Endothelial cell of umbilical vein (primary cell): ENCODE measurements around the gene P2RY11. TPM values are rescaled to one million over a fixed set of nuclear protein-coding genes. Genes with fewer than 3 reads are reported as not detected.

ENCODE experiments used
- BruUV-seq: library from RNA; stranded (reverse); fragments of 400-500 nt; replicated peaks from 2 replicates; lab custom pipeline; 2021; lab: Mats Ljungman, UMichigan
- CTCF ChIA-PET: fragments of 300-600, 350-600 bp; sonication (Branson Sonifier 250); formaldehyde crosslinking; loops from one replicate; lab custom pipeline; 2021; ENCODE audit warnings: antibody characterized with exemption, inconsistent platforms; lab: Charles Lee
- POLR2A ChIA-PET: fragments of 300-600, 350-600 bp; sonication (Branson Sonifier 250); formaldehyde crosslinking; loops from one replicate; lab custom pipeline; 2021; ENCODE audit warnings: antibody characterized with exemption, inconsistent platforms; lab: Charles Lee
- DNase-seq: peaks from one replicate; pipeline ENCODE4 v3.0.0-alpha.2; 2011; ENCODE audit warnings: low read depth, low spot score
- FAIRE-seq: peaks from 2 replicates; lab custom pipeline; 2011; peaks lifted over from hg19 to GRCh38; lab: Jason Lieb, UNC
- H2AFZ ChIP-seq: 2 replicates; pipeline ENCODE4 v1.6.0; 2012; ENCODE audit warnings: low read depth, low read length, control low read depth, inconsistent platforms
- H3K27ac ChIP-seq: 2 replicates; pipeline ENCODE4 v1.5.1; 2011; ENCODE audit warnings: low read depth, mild to moderate bottlenecking, control low read depth, low read length, moderate library complexity; ENCODE audit not compliant: insufficient read depth
- H3K27me3 ChIP-seq, 2 experiments: 2 replicates each; pipeline versions ENCODE4 v1.6.0 to v1.6.1; 2011; ENCODE audit warnings: low read length in 2 of 2, mixed read lengths in 1 of 2; ENCODE audit not compliant: control insufficient read depth in 2 of 2, insufficient read depth in 2 of 2
- H3K36me3 ChIP-seq, 2 experiments: 2 replicates in 1 of 2; 3 replicates in 1 of 2; pipeline ENCODE4 v1.5.1; 2011; ENCODE audit warnings: low read length in 2 of 2, mild to moderate bottlenecking in 1 of 2, moderate library complexity in 1 of 2; ENCODE audit not compliant: control insufficient read depth in 2 of 2, insufficient read depth in 2 of 2; ENCODE audit errors: extremely low read depth in 1 of 2
- H3K4me1 ChIP-seq: 3 replicates; pipeline ENCODE4 v1.5.1; 2011; ENCODE audit warnings: mild to moderate bottlenecking, low read length; ENCODE audit not compliant: control insufficient read depth, insufficient read depth; ENCODE audit errors: extremely low read depth
- H3K4me2 ChIP-seq: 2 replicates; pipeline ENCODE4 v1.6.1; 2011; ENCODE audit warnings: low read length, control low read depth, mixed read lengths; ENCODE audit not compliant: insufficient read depth
- H3K4me3 ChIP-seq, 3 experiments: fragments of 200-600 bp in 1 of 3; sonication (generic), shearing (Covaris generic) in 1 of 3; replicated peaks in 1 of 3; 2 replicates each; pipeline ENCODE4 v1.5.1; 2011 to 2016; ENCODE audit warnings: control low read depth in 3 of 3, low read length in 3 of 3, mild to moderate bottlenecking in 2 of 3, inconsistent platforms in 1 of 3, low read depth in 1 of 3, moderate library complexity in 1 of 3; ENCODE audit not compliant: insufficient read depth in 1 of 3
- H3K79me2 ChIP-seq: 2 replicates; pipeline ENCODE4 v1.6.0; 2012; ENCODE audit warnings: low read length, inconsistent platforms; ENCODE audit not compliant: control insufficient read depth, insufficient read depth
- H3K9ac ChIP-seq: replicated peaks from 2 replicates; pipeline ENCODE3; 2011; ENCODE audit warnings: low read length, control low read depth; ENCODE audit not compliant: insufficient read depth; ENCODE audit errors: extremely low read depth
- H3K9me1 ChIP-seq: replicated peaks from 3 replicates; pipeline ENCODE4 v1.6.0; 2011; ENCODE audit warnings: mild to moderate bottlenecking, low read length; ENCODE audit not compliant: control insufficient read depth, insufficient read depth; ENCODE audit errors: extremely low read depth
- H3K9me3 ChIP-seq: replicated peaks from 2 replicates; pipeline ENCODE4 v1.5.1; 2012; ENCODE audit warnings: low read length, inconsistent platforms; ENCODE audit not compliant: control insufficient read depth, insufficient read depth
- H4K20me1 ChIP-seq: replicated peaks from 2 replicates; pipeline ENCODE3; 2011; ENCODE audit warnings: mild to moderate bottlenecking, low read length; ENCODE audit not compliant: control insufficient read depth, insufficient read depth; ENCODE audit errors: extremely low read depth
- EZH2 ChIP-seq: IDR thresholded peaks from 2 replicates; pipeline ENCODE4 v1.6.1; 2012; ENCODE audit warnings: borderline replicate concordance, low read depth, mild to moderate bottlenecking, moderate library complexity, low read length, inconsistent platforms; ENCODE audit not compliant: severe bottlenecking
- FOS ChIP-seq: IDR thresholded peaks from 2 replicates; pipeline ENCODE4 v1.6.1; 2011; ENCODE audit warnings: mild to moderate bottlenecking, low read length, moderate library complexity, borderline replicate concordance; ENCODE audit not compliant: insufficient read depth
- GATA2 ChIP-seq: IDR thresholded peaks from 2 replicates; pipeline ENCODE4 v1.7.0; 2011; ENCODE audit warnings: low read depth, mild to moderate bottlenecking, moderate library complexity, mixed read lengths, low read length; ENCODE audit not compliant: insufficient read length, insufficient read depth
- JUN ChIP-seq: IDR thresholded peaks from 2 replicates; pipeline ENCODE4 v1.6.1; 2011; ENCODE audit warnings: borderline replicate concordance, low read depth; ENCODE audit not compliant: insufficient read length, insufficient read depth
- MYC ChIP-seq: IDR thresholded peaks from one replicate; pipeline ENCODE4 v1.6.1; 2011; ENCODE audit warnings: mild to moderate bottlenecking, low read depth, low read length
- POLR2A ChIP-seq: IDR thresholded peaks from 2 replicates; pipeline ENCODE4 v1.6.1; 2012; ENCODE audit warnings: low read depth, mild to moderate bottlenecking, control low read depth, low read length
- POLR2AphosphoS5 ChIP-seq: IDR thresholded peaks from 2 replicates; pipeline ENCODE4 v1.6.1; 2012; ENCODE audit warnings: low read depth, mild to moderate bottlenecking, control low read depth, low read length, moderate library complexity; ENCODE audit not compliant: insufficient read depth
- dilution Hi-C: fragments of 300-500 bp; cut with MboI; formaldehyde crosslinking; loops from one replicate; pipeline ENCODE4 v1.15.0; 2019; ENCODE audit warnings: low sequenced_read_pairs; ENCODE audit not compliant: extremely low pct_ligation_motif_present
- intact Hi-C: fragments of 100-400 bp; cut with micrococcal nuclease; formaldehyde crosslinking; loops from one replicate; pipeline ENCODE4 v1.10.0; 2022
- polyA plus RNA-seq, 4 experiments: library from polyadenylated mRNA; depleted of rRNA in 3 of 4; stranded (reverse) in 3 of 4; unstranded in 1 of 4; fragments of >200 nt; gene quantifications; 2 replicates each; pipeline versions ENCODE4 v1.2.1 to v1.2.3, GENCODE V29; 2011 to 2012; ENCODE audit warnings: missing spikeins in 1 of 4
- small RNA-seq: library from RNA; depleted of rRNA; stranded (forward); fragments of <200 nt; gene quantifications from one replicate; pipeline ENCODE3, GENCODE V24; 2012; ENCODE audit warnings: low replicate concordance, low read depth; ENCODE audit not compliant: insufficient read depth, insufficient read length
- total RNA-seq: library from RNA; stranded (reverse); gene quantifications from 2 replicates; pipeline ENCODE4 v1.2.3, GENCODE V29; 2021
- TF ChIP-seq, protein P1 (sequence below): IDR thresholded peaks from 2 replicates; pipeline ENCODE4 v1.6.1; 2011; ENCODE audit not compliant: insufficient read depth, insufficient read length
- TF ChIP-seq, protein P2 (sequence below), 2 donors: IDR thresholded peaks; 1 replicate in 1 of 2; 2 replicates in 1 of 2; pipeline ENCODE4 v1.5.1; 2011; ENCODE audit warnings: low read length in 2 of 2, mild to moderate bottlenecking in 2 of 2, moderate library complexity in 2 of 2, control low read depth in 1 of 2, inconsistent platforms in 1 of 2, low read depth in 1 of 2; ENCODE audit not compliant: insufficient read depth in 1 of 2; ENCODE audit errors: extremely low read depth in 1 of 2

P2RY11 gene
- total and polyA plus RNA-seq, 2 donors (not counting 3 experiments of a cell fraction or from before 2014, with no cell fraction given) = 3.6 to 14.6 TPM

DNA sequence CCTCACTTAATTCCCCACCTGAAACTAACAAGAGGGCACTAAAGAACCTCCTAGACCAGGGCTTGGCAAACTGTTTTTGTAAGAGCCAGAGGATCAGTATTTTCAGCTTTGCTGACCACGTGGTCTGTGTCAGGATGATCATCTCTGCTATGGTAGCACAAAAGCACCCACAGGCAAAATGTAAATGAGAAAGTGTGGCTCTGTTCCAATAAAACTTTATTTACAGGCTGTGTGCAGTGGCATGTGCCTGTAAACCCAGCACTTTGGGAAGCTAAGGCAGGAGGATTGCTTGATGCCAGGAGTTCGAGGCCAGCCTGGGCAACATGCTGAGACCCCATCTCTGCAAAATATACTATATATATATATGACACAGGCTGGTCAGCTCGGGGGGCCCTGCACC, 52.0 kb downstream of the P2RY11 start:
- no peak for DNase-seq
- Histone ChIP-seq H4K20me1 (no peaks in the 10 kb centered on the region), H3K79me2 (no peaks in the 10 kb centered on the region), H3K27me3 (no peaks in the 10 kb centered on the region), H3K9me1 (no peaks in the 10 kb centered on the region), H3K36me3 (peaks cover 13 to 39% of the 10 kb centered on the region in 2 experiments), H3K27ac (no peak overlapping the region), H3K4me1 (no peaks in the 10 kb centered on the region), H3K4me2 (no peak overlapping the region), H3K4me3 (no peak overlapping the region), H3K9ac (no peak overlapping the region), H2AFZ (no peak overlapping the region), H3K9me3 (no peaks in the 10 kb centered on the region)
- intact Hi-C loops = no loop called here
- dilution Hi-C loops = no loop called here
- CTCF ChIA-PET = interaction anchor here (0.7 to 1.2 kb wide), 2 partner anchors 86 to 106 kb away, joined by 3 to 5 read pairs; no protein-coding TSS in a partner anchor
- no peak for FAIRE-seq
- BruUV-seq = no TSS peak
- TF ChIP-seq POLR2A (no peak), MYC (no peak), POLR2AphosphoS5 (no peak), GATA2 (no peak), JUN (no peak), FOS (no peak), EZH2 (no peak)
- TF ChIP-seq, protein P1, sequence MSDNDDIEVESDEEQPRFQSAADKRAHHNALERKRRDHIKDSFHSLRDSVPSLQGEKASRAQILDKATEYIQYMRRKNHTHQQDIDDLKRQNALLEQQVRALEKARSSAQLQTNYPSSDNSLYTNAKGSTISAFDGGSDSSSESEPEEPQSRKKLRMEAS = no peak
- TF ChIP-seq, protein P2, sequence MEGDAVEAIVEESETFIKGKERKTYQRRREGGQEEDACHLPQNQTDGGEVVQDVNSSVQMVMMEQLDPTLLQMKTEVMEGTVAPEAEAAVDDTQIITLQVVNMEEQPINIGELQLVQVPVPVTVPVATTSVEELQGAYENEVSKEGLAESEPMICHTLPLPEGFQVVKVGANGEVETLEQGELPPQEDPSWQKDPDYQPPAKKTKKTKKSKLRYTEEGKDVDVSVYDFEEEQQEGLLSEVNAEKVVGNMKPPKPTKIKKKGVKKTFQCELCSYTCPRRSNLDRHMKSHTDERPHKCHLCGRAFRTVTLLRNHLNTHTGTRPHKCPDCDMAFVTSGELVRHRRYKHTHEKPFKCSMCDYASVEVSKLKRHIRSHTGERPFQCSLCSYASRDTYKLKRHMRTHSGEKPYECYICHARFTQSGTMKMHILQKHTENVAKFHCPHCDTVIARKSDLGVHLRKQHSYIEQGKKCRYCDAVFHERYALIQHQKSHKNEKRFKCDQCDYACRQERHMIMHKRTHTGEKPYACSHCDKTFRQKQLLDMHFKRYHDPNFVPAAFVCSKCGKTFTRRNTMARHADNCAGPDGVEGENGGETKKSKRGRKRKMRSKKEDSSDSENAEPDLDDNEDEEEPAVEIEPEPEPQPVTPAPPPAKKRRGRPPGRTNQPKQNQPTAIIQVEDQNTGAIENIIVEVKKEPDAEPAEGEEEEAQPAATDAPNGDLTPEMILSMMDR (IDR thresholded peaks at IDR 0.05; ENCODE audit: extremely low read depth in 1 of 2, insufficient read depth in 1 of 2, low read depth in 1 of 2, low read length in 2 of 2) = no peak
- POLR2A ChIA-PET = no interaction called here

Small RNA genes within 50 kb of the gene (small RNA-seq; reads per million reads assigned to genes)
- gene SNORD105 (33.1 reads per million, percentile 87 among the genes with 10 or more reads in this experiment), gene SNORD105B (29.3 reads per million, percentile 86 among the genes with 10 or more reads in this experiment)

Other genes with a start within 250 kb of the P2RY11 start
- gene OLFM2, start 175.2 kb upstream of the P2RY11 start, total RNA-seq = 0.74 and 0.91 TPM in 2 replicates
- gene OLFM2, start 175.2 kb upstream of the P2RY11 start, polyA plus RNA-seq = 1.9 and 2.8 TPM in 2 replicates
- not detected in 2 replicates for gene COL5A3, start 101.2 kb upstream of the P2RY11 start, total RNA-seq
- not detected in 2 replicates for gene COL5A3, start 101.2 kb upstream of the P2RY11 start, polyA plus RNA-seq
- not detected in 2 replicates for gene RDH8, start 98.2 kb upstream of the P2RY11 start, total RNA-seq
- gene RDH8, start 98.2 kb upstream of the P2RY11 start, polyA plus RNA-seq = not detected in 2 replicates
- 23.6 and 34.4 TPM in 2 replicates for gene SHFL, start 25.4 kb upstream of the P2RY11 start, total RNA-seq
- gene SHFL, start 25.4 kb upstream of the P2RY11 start, polyA plus RNA-seq = 36.9 and 40.0 TPM in 2 replicates
- gene ANGPTL6, start 9.0 kb upstream of the P2RY11 start, total RNA-seq = not detected in 2 replicates
- gene ANGPTL6, start 9.0 kb upstream of the P2RY11 start, polyA plus RNA-seq = 0.15 and 0.32 TPM in 2 replicates
- 50.4 and 51.6 TPM in 2 replicates for gene PPAN, start 5.3 kb upstream of the P2RY11 start, total RNA-seq
- gene PPAN, start 5.3 kb upstream of the P2RY11 start, polyA plus RNA-seq = 27.6 and 30.1 TPM in 2 replicates
- 213 and 217 TPM in 2 replicates for gene EIF3G, start 8.2 kb downstream of the P2RY11 start, total RNA-seq
- 253 and 294 TPM in 2 replicates for gene EIF3G, start 8.2 kb downstream of the P2RY11 start, polyA plus RNA-seq
- gene DNMT1, start 83.3 kb downstream of the P2RY11 start, total RNA-seq = 154 and 165 TPM in 2 replicates
- 48.9 and 53.4 TPM in 2 replicates for gene DNMT1, start 83.3 kb downstream of the P2RY11 start, polyA plus RNA-seq
- 1.0 and 1.3 TPM in 2 replicates for gene S1PR2, start 119.6 kb downstream of the P2RY11 start, total RNA-seq
- 0.70 and 1.3 TPM in 2 replicates for gene S1PR2, start 119.6 kb downstream of the P2RY11 start, polyA plus RNA-seq
- 69.4 and 70.4 TPM in 2 replicates for gene MRPL4, start 140.5 kb downstream of the P2RY11 start, total RNA-seq
- 118 and 144 TPM in 2 replicates for gene MRPL4, start 140.5 kb downstream of the P2RY11 start, polyA plus RNA-seq
- gene ICAM1, start 159.4 kb downstream of the P2RY11 start, total RNA-seq = 7.1 and 20.5 TPM in 2 replicates
- gene ICAM1, start 159.4 kb downstream of the P2RY11 start, polyA plus RNA-seq = 30.4 and 38.0 TPM in 2 replicates
- 0.49 TPM in 1 of 2 replicates, not detected in the other for gene ICAM4, start 175.3 kb downstream of the P2RY11 start, total RNA-seq
- gene ICAM4, start 175.3 kb downstream of the P2RY11 start, polyA plus RNA-seq = 0.41 and 0.44 TPM in 2 replicates
- gene ICAM5, start 178.3 kb downstream of the P2RY11 start, total RNA-seq = 0.40 TPM in 1 of 2 replicates, not detected in the other
- 0.03 and 0.10 TPM in 2 replicates for gene ICAM5, start 178.3 kb downstream of the P2RY11 start, polyA plus RNA-seq
- 2.9 and 5.3 TPM in 2 replicates for gene ZGLP1, start 198.1 kb downstream of the P2RY11 start, total RNA-seq
- gene ZGLP1, start 198.1 kb downstream of the P2RY11 start, polyA plus RNA-seq = 1.6 and 2.3 TPM in 2 replicates
- 20.5 and 22.4 TPM in 2 replicates for gene FDX2, start 204.3 kb downstream of the P2RY11 start, total RNA-seq
- gene FDX2, start 204.3 kb downstream of the P2RY11 start, polyA plus RNA-seq = 59.8 and 61.6 TPM in 2 replicates
- 47.6 and 55.1 TPM in 2 replicates for gene RAVER1, start 221.8 kb downstream of the P2RY11 start, total RNA-seq
- 5.1 and 5.2 TPM in 2 replicates for gene RAVER1, start 221.8 kb downstream of the P2RY11 start, polyA plus RNA-seq
- gene ICAM3, start 227.9 kb downstream of the P2RY11 start, total RNA-seq = 11.4 and 11.6 TPM in 2 replicates
- gene ICAM3, start 227.9 kb downstream of the P2RY11 start, polyA plus RNA-seq = 6.7 and 8.7 TPM in 2 replicates